Measurements from ENCODE around the gene UROC1. TPM values are rescaled to one million over a fixed set of nuclear protein-coding genes. Genes with fewer than 3 reads are reported as not detected.

UROC1 gene
- total RNA-seq, 1 experiment from 2014 or later = not detected

- BruUV-seq (replicated peaks) = no TSS peak
- POLR2A ChIA-PET = no interaction called here
- no peaks in the 10 kb centered on the region for H3K9me3 Mint-ChIP-seq (ENCODE audit: unreplicated experiment)
- intact Hi-C loops (cut with micrococcal nuclease) = no loop called here
- no peak overlapping the region for H3K4me3 Mint-ChIP-seq (ENCODE audit: unreplicated experiment)
- H3K4me1 Mint-ChIP-seq (ENCODE audit: insufficient read depth, unreplicated experiment) = no peaks in the 10 kb centered on the region
- H3K36me3 Mint-ChIP-seq (ENCODE audit: insufficient read depth, unreplicated experiment) = no peaks in the 10 kb centered on the region
- no peaks in the 10 kb centered on the region for H3K27me3 Mint-ChIP-seq (ENCODE audit: insufficient read depth, unreplicated experiment)
- no peak for DNase-seq (ENCODE audit: unreplicated experiment)
- TF ChIP-seq CTCF (IDR thresholded peaks at IDR 0.05; ENCODE audit: unreplicated experiment) = no peak
- no peak overlapping the region for H3K27ac Mint-ChIP-seq (ENCODE audit: low read depth, unreplicated experiment)
- CTCF ChIA-PET = interaction anchor here (0.8 kb wide), 1 partner anchor 103 kb away, joined by 3 read pairs; no protein-coding TSS in a partner anchor
Measured at GRCh38 chr3:126493051-126493450, 24.5 kb downstream of the UROC1 start.

DNA sequence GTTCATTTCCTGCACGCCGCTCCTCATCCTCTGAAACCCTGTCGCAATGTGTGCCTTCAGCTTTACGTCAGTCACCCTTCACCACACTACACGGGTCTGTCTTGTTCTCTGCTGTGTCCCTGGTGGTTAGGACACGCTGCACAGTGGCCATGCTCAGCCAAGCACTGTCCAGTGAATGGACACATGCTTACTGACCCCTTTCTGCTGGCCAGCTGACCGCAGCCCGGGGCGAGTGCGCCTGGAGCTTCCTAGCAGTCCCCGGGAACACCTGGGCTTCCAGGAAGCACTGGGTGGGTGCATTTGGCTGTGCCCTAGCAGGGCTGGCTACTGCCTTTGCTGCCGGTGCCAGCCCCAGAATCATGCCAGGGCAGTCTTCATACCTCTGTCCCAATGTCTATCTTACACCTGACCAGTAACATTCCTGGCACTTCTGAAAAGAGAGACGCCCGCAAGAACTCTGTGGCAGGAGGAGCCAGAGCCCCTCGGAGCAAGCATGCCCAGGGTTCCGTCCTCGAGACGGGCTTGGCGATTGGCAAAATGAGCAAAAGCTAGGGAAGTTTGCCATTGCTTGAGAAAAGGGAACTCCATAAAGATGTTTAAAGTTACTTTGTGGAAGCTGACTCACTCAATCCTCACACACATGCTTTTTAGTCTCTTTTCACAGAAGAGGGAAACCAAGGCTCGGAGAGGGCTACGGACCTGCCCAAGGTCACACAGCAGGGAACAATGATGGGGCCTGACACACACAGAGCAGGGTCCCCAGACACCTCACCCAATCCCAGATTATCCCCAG is 26.2 kb downstream of the UROC1 start:
- no peak for DNase-seq (ENCODE audit: unreplicated experiment)
- POLR2A ChIA-PET = no interaction called here
- Mint-ChIP-seq H3K4me3 (ENCODE audit: unreplicated experiment) (no peak overlapping the region), H3K36me3 (ENCODE audit: insufficient read depth, unreplicated experiment) (no peaks in the 10 kb centered on the region), H3K9me3 (ENCODE audit: unreplicated experiment) (no peaks in the 10 kb centered on the region), H3K27me3 (ENCODE audit: insufficient read depth, unreplicated experiment) (no peaks in the 10 kb centered on the region), H3K27ac (ENCODE audit: low read depth, unreplicated experiment) (no peak overlapping the region), H3K4me1 (ENCODE audit: insufficient read depth, unreplicated experiment) (peaks cover 8% of the 10 kb centered on the region)
- BruUV-seq (replicated peaks) = no TSS peak
- intact Hi-C loops (cut with micrococcal nuclease) = no loop called here
- TF ChIP-seq CTCF (IDR thresholded peaks at IDR 0.05; ENCODE audit: unreplicated experiment) = no peak
- CTCF ChIA-PET = interaction anchor here (0.6 to 1.5 kb wide), 2 partner anchors 19 to 103 kb away, joined by 3 to 4 read pairs; no protein-coding TSS in a partner anchor

- ChIA-PET POLR2A (no interaction called here), CTCF (no interaction called here)
- intact Hi-C loops (cut with micrococcal nuclease) = no loop called here
- BruUV-seq (replicated peaks) = no TSS peak
- Mint-ChIP-seq H3K27me3 (ENCODE audit: insufficient read depth, unreplicated experiment) (no peaks in the 10 kb centered on the region), H3K4me3 (ENCODE audit: unreplicated experiment) (no peak overlapping the region), H3K27ac (ENCODE audit: low read depth, unreplicated experiment) (no peak overlapping the region), H3K4me1 (ENCODE audit: insufficient read depth, unreplicated experiment) (peaks cover 12% of the 10 kb centered on the region), H3K9me3 (ENCODE audit: unreplicated experiment) (no peaks in the 10 kb centered on the region), H3K36me3 (ENCODE audit: insufficient read depth, unreplicated experiment) (no peaks in the 10 kb centered on the region)
- no peak for DNase-seq (ENCODE audit: unreplicated experiment)
- TF ChIP-seq CTCF (IDR thresholded peaks at IDR 0.05; ENCODE audit: unreplicated experiment) = no peak
Measured at GRCh38 chr3:126490619-126491018, 27.0 kb downstream of the UROC1 start.

- ChIA-PET CTCF (no interaction called here), POLR2A (interaction anchor here (0.6 kb wide), 1 partner anchor 572 kb away, joined by 4 read pairs; no protein-coding TSS in a partner anchor)
- TF ChIP-seq CTCF (IDR thresholded peaks at IDR 0.05; ENCODE audit: unreplicated experiment) = no peak
Measured at GRCh38 chr3:126488886-126489569, 28.5 kb downstream of the UROC1 start.

More at GRCh38 chr3:126488886-126489569, 28.5 kb downstream of the UROC1 start:
- intact Hi-C loops (cut with micrococcal nuclease) = no loop called here
- H3K27me3 Mint-ChIP-seq (ENCODE audit: insufficient read depth, unreplicated experiment) = no peaks in the 10 kb centered on the region
- no peak overlapping the region for H3K27ac Mint-ChIP-seq (ENCODE audit: low read depth, unreplicated experiment)
- no TSS peak for BruUV-seq (replicated peaks)
- H3K4me1 Mint-ChIP-seq (ENCODE audit: insufficient read depth, unreplicated experiment) = peaks cover 12% of the 10 kb centered on the region
- no peaks in the 10 kb centered on the region for H3K9me3 Mint-ChIP-seq (ENCODE audit: unreplicated experiment)
- no peak overlapping the region for H3K4me3 Mint-ChIP-seq (ENCODE audit: unreplicated experiment)
- no peak for DNase-seq (ENCODE audit: unreplicated experiment)
- H3K36me3 Mint-ChIP-seq (ENCODE audit: insufficient read depth, unreplicated experiment) = no peaks in the 10 kb centered on the region
